ENCODE data around the gene C2orf68.

DNA sequence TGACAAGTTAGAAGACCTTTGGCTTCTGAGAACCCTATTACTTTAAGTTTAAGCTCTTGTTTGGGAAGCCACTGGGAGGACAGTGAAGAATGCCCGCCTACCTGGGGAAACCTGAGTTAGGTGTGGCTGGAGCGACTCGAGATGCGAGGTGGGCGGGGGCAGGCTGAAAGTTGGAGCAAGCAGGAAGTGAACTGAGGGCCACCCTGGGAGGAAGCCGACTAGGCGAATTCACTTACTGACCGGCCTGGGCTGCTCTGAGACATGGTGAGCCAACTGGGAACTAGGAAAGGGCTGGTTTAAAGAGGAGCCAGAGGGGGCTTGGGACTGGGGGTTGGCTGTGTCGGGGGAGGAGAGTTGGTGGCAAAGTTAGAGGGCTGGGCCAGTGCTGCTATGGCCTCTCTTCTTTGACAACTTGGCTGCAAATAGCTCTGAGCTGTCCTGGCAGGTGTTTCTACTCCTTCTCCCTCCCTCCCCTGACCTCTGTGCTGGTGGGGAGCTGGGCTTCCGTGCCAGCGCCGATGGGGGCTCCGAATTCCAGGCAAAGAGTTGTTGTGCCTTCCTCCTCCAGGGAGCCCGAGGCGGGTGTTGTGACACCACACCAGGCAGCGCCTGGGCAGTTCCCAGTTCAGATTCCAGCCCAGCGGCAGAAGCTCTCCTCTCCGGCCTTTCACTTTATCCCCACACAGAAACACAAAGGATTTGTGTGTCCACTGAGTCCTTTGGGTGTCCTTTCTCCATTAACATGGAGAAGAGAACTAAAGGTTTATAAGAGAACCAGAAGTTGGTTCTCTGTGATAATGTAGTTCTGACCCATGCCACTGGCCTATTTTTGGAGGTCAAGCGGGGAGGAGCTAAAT, 34.3 kb downstream of the C2orf68 start, which contains the start of gene VAMP8:
- TF ChIP-seq FOXP2 (optimal IDR thresholded peaks at IDR 0.05; ENCODE audit: borderline replicate concordance, extremely low read depth, extremely low read length, insufficient read depth) = no peak
- no peak for TF ChIP-seq TAF1 (IDR thresholded peaks at IDR 0.05; ENCODE audit: borderline replicate concordance, insufficient read depth, low read length)
- TF ChIP-seq SIN3A (IDR thresholded peaks at IDR 0.05; ENCODE audit: borderline replicate concordance, insufficient read depth, low read length) = no peak
- TF ChIP-seq, protein P1, sequence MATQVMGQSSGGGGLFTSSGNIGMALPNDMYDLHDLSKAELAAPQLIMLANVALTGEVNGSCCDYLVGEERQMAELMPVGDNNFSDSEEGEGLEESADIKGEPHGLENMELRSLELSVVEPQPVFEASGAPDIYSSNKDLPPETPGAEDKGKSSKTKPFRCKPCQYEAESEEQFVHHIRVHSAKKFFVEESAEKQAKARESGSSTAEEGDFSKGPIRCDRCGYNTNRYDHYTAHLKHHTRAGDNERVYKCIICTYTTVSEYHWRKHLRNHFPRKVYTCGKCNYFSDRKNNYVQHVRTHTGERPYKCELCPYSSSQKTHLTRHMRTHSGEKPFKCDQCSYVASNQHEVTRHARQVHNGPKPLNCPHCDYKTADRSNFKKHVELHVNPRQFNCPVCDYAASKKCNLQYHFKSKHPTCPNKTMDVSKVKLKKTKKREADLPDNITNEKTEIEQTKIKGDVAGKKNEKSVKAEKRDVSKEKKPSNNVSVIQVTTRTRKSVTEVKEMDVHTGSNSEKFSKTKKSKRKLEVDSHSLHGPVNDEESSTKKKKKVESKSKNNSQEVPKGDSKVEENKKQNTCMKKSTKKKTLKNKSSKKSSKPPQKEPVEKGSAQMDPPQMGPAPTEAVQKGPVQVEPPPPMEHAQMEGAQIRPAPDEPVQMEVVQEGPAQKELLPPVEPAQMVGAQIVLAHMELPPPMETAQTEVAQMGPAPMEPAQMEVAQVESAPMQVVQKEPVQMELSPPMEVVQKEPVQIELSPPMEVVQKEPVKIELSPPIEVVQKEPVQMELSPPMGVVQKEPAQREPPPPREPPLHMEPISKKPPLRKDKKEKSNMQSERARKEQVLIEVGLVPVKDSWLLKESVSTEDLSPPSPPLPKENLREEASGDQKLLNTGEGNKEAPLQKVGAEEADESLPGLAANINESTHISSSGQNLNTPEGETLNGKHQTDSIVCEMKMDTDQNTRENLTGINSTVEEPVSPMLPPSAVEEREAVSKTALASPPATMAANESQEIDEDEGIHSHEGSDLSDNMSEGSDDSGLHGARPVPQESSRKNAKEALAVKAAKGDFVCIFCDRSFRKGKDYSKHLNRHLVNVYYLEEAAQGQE (IDR thresholded peaks at IDR 0.05; ENCODE audit: insufficient read depth in 1 of 2, low read depth in 2 of 2, low read length in 2 of 2) = no peak

Measured in PFSK-1 (cell line).